SK-N-SH (cell line): Measurements from ENCODE around the gene GPATCH2L. TPM values are rescaled to one million over a fixed set of nuclear protein-coding genes. Genes with fewer than 3 reads are reported as not detected.

Source experiments
- CTCF ChIA-PET: fragments of 300-600, 350-600 bp; formaldehyde crosslinking; extraction: SDS; loops from one replicate; lab custom pipeline; 2021; lab: Yijun Ruan, JAX
- POLR2A ChIA-PET: fragments of 350-600 bp; sonication (Branson Sonifier 250); formaldehyde crosslinking; extraction: SDS; loops from one replicate; lab custom pipeline; 2020; ENCODE audit warnings: antibody characterized with exemption, inconsistent platforms; lab: Yijun Ruan, JAX
- DNase-seq: peaks from one replicate; pipeline ENCODE4 v3.0.0; 2012
- H2AFZ ChIP-seq: fragments of 200-600 bp; sonication (generic); 2 replicates; pipeline ENCODE4 v1.8.1; 2016; ENCODE audit warnings: antibody characterized with exemption, mild to moderate bottlenecking, low read depth
- H3F3A ChIP-seq: fragments of 200-600 bp; sonication (generic); replicated peaks from 2 replicates; pipeline ENCODE3; 2016; ENCODE audit warnings: antibody characterized with exemption, mild to moderate bottlenecking; ENCODE audit not compliant: insufficient read depth
- H3K27ac ChIP-seq, 2 experiments: fragments of 200-500 bp in 1 of 2; fragments of 200-600 bp in 1 of 2; sonication (Bioruptor generic) in 1 of 2; sonication (generic), shearing (Covaris generic) in 1 of 2; 2 replicates each; pipeline versions ENCODE4 v1.5.1 to v1.6.1; 2014 to 2016; ENCODE audit warnings: low read depth in 2 of 2, inconsistent platforms in 1 of 2, low read length in 1 of 2, mild to moderate bottlenecking in 1 of 2, mixed read lengths in 1 of 2
- H3K27me3 ChIP-seq: fragments of 200-600 bp; sonication (generic), shearing (Covaris generic); 2 replicates; pipeline ENCODE4 v1.6.1; 2016; ENCODE audit warnings: mixed run types; ENCODE audit not compliant: insufficient read depth
- H3K36me3 ChIP-seq, 2 experiments: fragments of 200-500 bp in 1 of 2; fragments of 200-600 bp in 1 of 2; sonication (Bioruptor generic) in 1 of 2; sonication (generic) in 1 of 2; replicated peaks in 1 of 2; 2 replicates each; pipeline versions ENCODE3 to v1.5.1; 2014 to 2016; ENCODE audit warnings: low read length in 1 of 2, mild to moderate bottlenecking in 1 of 2; ENCODE audit not compliant: insufficient read depth in 2 of 2, control insufficient read depth in 1 of 2
- H3K4me1 ChIP-seq, 2 experiments: fragments of 200-500 bp in 1 of 2; fragments of 200-600 bp in 1 of 2; sonication (Bioruptor generic) in 1 of 2; sonication (generic), shearing (Covaris generic) in 1 of 2; 2 replicates each; pipeline versions ENCODE4 v1.5.1 to v1.6.1; 2014 to 2016; ENCODE audit warnings: low read depth in 1 of 2, low read length in 1 of 2, mixed run types in 1 of 2; ENCODE audit not compliant: insufficient read depth in 2 of 2, control insufficient read depth in 1 of 2
- H3K4me2 ChIP-seq: fragments of 200-600 bp; sonication (generic), shearing (Covaris generic); 2 replicates; pipeline ENCODE4 v1.6.1; 2017; ENCODE audit warnings: mixed run types
- H3K4me3 ChIP-seq, 2 experiments: fragments of 200-500 bp in 1 of 2; fragments of 200-600 bp in 1 of 2; sonication (Bioruptor generic) in 1 of 2; sonication (generic), shearing (Covaris generic) in 1 of 2; 2 replicates each; pipeline versions ENCODE4 v1.5.1 to v1.8.1; 2014 to 2016; ENCODE audit warnings: low read depth in 2 of 2, inconsistent platforms in 1 of 2, low read length in 1 of 2, mild to moderate bottlenecking in 1 of 2, mixed read lengths in 1 of 2, moderate library complexity in 1 of 2
- H3K79me2 ChIP-seq: fragments of 200-600 bp; sonication (generic); 2 replicates; pipeline ENCODE4 v1.8.1; 2017; ENCODE audit warnings: mild to moderate bottlenecking; ENCODE audit not compliant: insufficient read depth
- H3K9ac ChIP-seq: fragments of 200-600 bp; sonication (generic); 2 replicates; pipeline ENCODE4 v1.6.1; 2017; ENCODE audit warnings: mixed run types
- H3K9me2 ChIP-seq: fragments of 200-600 bp; sonication (generic); 2 replicates; pipeline ENCODE4 v1.6.1; 2017; ENCODE audit warnings: mixed run types
- H3K9me3 ChIP-seq: fragments of 200-600 bp; sonication (generic); 2 replicates; pipeline ENCODE4 v1.6.1; 2017; ENCODE audit warnings: mixed run types, mild to moderate bottlenecking, moderate library complexity
- H4K20me1 ChIP-seq: fragments of 200-600 bp; sonication (generic); 2 replicates; pipeline ENCODE4 v1.6.1; 2017; ENCODE audit warnings: mild to moderate bottlenecking, mixed run types; ENCODE audit not compliant: insufficient read depth
- GATA2 ChIP-seq: sonication (generic); formaldehyde crosslinking; IDR thresholded peaks from 2 replicates; pipeline ENCODE4 v1.5.0; 2020; ENCODE audit warnings: mild to moderate bottlenecking, missing genetic modification reagents
- NRF1 ChIP-seq: IDR thresholded peaks from 2 replicates; pipeline ENCODE4 v1.6.1; 2012; ENCODE audit warnings: low read depth, mild to moderate bottlenecking, low read length
- REST ChIP-seq: IDR thresholded peaks from 2 replicates; pipeline ENCODE4 v1.6.1; 2012; ENCODE audit warnings: mild to moderate bottlenecking, low read depth, low read length, moderate library complexity
- SIN3A ChIP-seq: IDR thresholded peaks from 2 replicates; pipeline ENCODE4 v1.6.1; 2012; ENCODE audit warnings: low read depth, mild to moderate bottlenecking, low read length, moderate library complexity, borderline replicate concordance
- USF2 ChIP-seq: fragments of 150-350 bp; IDR thresholded peaks from 2 replicates; pipeline ENCODE4 v1.6.1; 2017; ENCODE audit warnings: antibody characterized with exemption, low read length, low read depth, borderline replicate concordance
- WGBS: methylation state at CpG from one replicate; pipeline ENCODE4 v1.1.6; 2017; ENCODE audit warnings: low lambda C conversion rate; 5-methylcytosine and 5-hydroxymethylcytosine counted together
- polyA plus RNA-seq, 3 experiments: library from polyadenylated mRNA; depleted of rRNA; stranded (reverse); fragments of >200 nt; gene quantifications; 2 replicates each; pipeline ENCODE4 v1.2.3, GENCODE V29; 2012

GPATCH2L gene
- polyA plus RNA-seq, 1 of the 3 experiments (the other 2 are of a cell fraction): 17.7 TPM

DNA sequence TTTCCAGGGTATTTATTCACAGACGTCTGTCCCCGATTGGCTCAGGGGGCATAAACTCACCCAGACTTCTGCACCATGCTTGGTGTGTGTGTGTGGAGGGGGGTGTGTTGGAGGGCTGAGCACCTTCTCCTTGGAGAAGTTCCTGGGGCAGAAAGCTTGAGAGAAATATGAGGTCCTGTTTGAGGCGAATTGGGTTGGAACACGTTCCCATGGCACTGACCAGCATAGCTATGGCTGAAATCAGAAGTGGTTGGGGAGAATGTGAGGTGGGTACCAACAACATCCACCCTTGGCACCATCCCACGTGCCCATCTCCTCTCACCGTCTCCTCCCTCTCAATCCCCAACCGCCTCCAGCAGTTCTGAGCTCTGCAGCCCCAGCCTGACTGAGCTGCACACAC lies 16.0 kb upstream of the GPATCH2L start:
- H3K9me3 ChIP-seq: no peaks in the 10 kb centered on the region
- H3K27ac ChIP-seq: no peak overlapping the region
- no peak overlapping the region for H3K4me2 ChIP-seq
- no peak overlapping the region for H3K4me3 ChIP-seq
- no peaks in the 10 kb centered on the region for H3K36me3 ChIP-seq
- peaks cover 0 to 4% of the 10 kb centered on the region in 2 experiments; a peak in 1 of 4 replicates for H3K4me1 ChIP-seq
- H3K27me3 ChIP-seq: peaks cover 84% of the 10 kb centered on the region
- DNase-seq: no peak
- no peaks in the 10 kb centered on the region for H3F3A ChIP-seq
- ChIA-PET POLR2A (interaction anchor here (1.2 kb wide), 1 partner anchor 17 kb away, joined by 3 read pairs; no protein-coding TSS in a partner anchor), CTCF (interaction anchor here (0.6 to 1.9 kb wide), 3 partner anchors 14 to 676 kb away, joined by 3 to 8 read pairs (median 3); no protein-coding TSS in a partner anchor)
- H3K9me2 ChIP-seq: no peaks in the 10 kb centered on the region
- no peaks in the 10 kb centered on the region for H4K20me1 ChIP-seq
- H3K9ac ChIP-seq: no peak overlapping the region
- peak; percentile 64 for TF ChIP-seq REST
- TF ChIP-seq SIN3A: no peak
- no peak overlapping the region for H2AFZ ChIP-seq
- no peaks in the 10 kb centered on the region for H3K79me2 ChIP-seq
- 54% methylated on average over 7 of the region's 7 CpGs for WGBS

DNA sequence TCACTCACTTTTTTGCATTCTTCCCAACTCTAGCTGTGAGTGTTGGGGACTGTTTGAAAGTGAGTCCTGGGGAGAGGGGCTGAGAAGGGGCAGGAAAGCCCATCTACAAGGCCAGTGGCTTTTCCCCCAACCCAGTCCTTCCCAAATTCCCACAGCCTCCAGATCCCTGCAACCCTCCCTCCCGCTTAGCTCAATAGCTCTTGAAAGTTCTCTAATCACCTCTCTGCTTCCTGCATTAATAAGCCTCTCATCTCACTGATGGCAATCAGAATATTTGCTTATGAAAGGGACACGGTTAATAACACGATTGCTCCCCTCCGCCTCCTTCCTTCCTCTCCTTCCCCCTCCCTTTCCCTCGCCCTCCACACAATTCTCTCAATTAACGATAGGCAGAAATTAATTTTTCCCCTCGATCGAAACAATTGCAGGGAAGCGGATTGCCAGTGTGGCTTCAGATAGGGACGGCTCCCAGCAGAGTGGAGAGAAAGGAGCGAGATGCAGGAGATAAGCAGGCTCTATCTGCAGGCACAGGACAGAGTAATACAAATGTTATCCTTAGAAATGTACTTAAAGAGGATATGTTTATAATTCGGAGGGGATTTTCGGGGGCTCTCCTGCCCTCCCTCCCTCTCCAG lies 15.1 kb upstream of the GPATCH2L start:
- Histone ChIP-seq H4K20me1 (no peaks in the 10 kb centered on the region), H3F3A (no peaks in the 10 kb centered on the region), H3K4me3 (no peak overlapping the region), H2AFZ (no peak overlapping the region), H3K9me2 (no peaks in the 10 kb centered on the region), H3K4me2 (no peak overlapping the region), H3K4me1 (peaks cover 0 to 4% of the 10 kb centered on the region in 2 experiments; a peak in 1 of 4 replicates), H3K79me2 (no peaks in the 10 kb centered on the region), H3K27ac (no peak overlapping the region)
- CTCF ChIA-PET: interaction anchor here (0.6 to 1.3 kb wide), 3 partner anchors 15 to 676 kb away, joined by 3 to 4 read pairs (median 3); no protein-coding TSS in a partner anchor
- WGBS: 7% methylated on average over 13 of the region's 13 CpGs
- peak; percentile 94 for TF ChIP-seq GATA2 (CRISPR knock-in tag)
- TF ChIP-seq NRF1: no peak
- no peak for TF ChIP-seq USF2
- TF ChIP-seq, all 33 proteins: peak for 1
- peaks cover 83% of the 10 kb centered on the region for H3K27me3 ChIP-seq
- POLR2A ChIA-PET: no interaction called here
- no peaks in the 10 kb centered on the region for H3K36me3 ChIP-seq
- peak; percentile 71 for DNase-seq
- no peak overlapping the region for H3K9ac ChIP-seq
- no peaks in the 10 kb centered on the region for H3K9me3 ChIP-seq
